HS-5 (cell line): ENCODE measurements around the gene RPL22L1.
"Not testable (repeated sequence)": the region's sequence is repeated elsewhere in the genome, so short reads cannot be mapped to it uniquely, and the experiment has no call there.

Experiments
- DNase-seq: peaks from one replicate; pipeline ENCODE4 v3.0.0-alpha.2; 2012; ENCODE audit warnings: low read depth

RPL22L1 gene

DNA sequence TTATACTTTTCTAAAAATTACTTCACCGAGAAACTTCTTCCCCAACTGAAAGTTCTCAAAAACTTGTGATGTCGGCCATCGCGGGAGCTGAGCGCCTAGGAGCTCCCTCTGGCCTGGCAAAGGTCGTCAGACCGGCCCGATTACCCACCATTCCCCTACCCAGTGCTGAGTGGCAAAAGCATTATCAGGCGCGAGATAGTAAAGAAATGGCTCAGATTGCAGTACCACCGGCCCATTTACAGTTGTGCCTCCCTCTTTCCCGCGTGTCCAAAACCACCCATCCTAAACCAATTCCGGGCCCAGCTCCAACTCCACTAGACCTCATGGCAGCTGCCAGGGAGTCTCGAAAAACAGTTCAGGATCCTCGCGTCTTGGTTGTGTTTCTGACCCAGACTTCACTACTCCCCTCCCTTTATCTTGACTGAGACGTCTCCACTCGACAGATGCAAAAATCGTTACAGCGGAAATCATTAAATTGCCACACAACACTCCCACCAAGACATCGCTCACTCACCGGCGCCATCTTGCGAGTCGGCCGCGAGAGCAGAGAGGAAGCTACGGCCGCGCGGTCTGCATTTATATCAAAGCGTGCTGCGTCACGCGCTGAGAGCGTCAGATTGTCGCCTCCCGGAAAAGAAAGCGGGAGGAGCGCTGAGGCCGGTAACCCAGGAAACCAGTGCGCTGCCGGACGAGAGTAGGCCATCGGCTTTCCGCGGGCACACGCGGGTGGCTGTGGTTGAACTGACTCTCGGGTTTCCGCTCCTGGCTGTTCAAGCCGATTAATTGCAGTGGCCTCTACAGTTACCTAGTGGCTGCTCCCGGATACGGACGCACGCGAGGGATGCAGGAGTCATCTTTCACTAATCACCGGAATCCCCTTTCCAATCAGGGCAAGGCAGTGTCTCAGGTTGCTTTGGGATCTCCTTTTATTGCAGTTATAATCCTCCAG is at the start of gene RPL22L1:
RPL22L1 (minus strand) TSS at position 551 of the 949 bp plus-strand sequence; CDS start at position 523, 28 bp downstream.
- peak; percentile 91 for DNase-seq

DNA sequence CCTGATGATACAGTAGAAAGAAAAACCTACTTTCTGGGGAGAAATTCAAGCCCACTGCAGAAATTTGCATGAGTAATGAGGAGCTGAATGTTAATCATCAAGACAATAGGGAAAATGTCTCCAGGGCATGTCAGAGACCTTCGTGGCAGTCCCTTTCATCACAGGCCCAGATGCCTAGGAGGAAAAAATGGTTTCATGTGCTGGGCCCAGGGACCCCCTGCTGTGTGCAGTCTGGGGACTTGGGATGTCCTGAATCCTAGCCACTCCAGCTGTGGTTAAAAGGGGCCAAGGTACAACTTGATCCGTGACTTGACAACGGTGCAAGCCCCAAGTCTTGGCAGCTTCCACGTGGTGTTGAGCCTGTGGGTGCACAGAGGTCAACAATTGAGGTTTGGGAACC is 48.7 kb upstream of the RPL22L1 start:
- DNase-seq = no peak

DNA sequence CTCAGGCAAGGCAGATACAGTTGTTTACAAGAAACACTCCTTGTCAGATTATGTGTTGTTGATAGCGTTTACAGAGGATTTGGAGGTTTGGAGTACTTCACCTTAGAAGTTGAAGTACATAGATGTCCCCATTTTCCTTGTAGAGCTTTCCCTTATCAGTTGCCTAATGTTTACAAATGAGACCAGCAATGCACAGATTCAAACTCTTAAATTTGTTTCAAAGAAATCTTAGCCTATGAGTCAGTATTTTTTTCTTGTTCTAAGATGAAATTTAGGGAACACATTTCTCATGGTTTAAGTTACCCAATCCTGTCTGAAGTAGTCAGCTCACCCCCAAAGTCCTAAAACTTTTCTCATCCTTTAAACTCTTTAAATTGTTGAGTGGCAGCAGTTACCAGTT is 44.7 kb upstream of the RPL22L1 start:
- no peak for DNase-seq

- no peak for DNase-seq
These were observed 44.2 kb upstream of the RPL22L1 start for GRCh38 chr3:170914212-170914611.

GRCh38 chr3:170911051-170911450 is 41.1 kb upstream of the RPL22L1 start:
- DNase-seq = no peak

DNA sequence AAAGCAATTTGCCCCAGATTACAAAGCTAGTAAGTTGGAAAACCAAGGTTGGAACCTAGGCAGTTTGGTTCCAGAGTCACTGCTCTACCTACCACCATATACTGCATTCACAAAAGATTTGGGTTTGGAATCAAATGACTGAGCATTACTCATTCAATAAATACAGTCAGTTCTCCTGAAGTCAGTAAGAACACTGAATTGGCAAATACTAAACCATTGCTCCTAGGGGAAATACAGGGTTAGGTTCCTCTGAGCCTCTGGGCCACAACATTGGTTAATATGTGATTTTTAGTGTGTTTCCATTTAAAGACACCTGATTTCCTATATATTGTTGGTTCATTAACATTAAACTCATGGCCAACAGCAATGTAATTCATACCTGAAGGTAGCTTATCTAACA is 40.5 kb upstream of the RPL22L1 start:
- DNase-seq = no peak

DNA sequence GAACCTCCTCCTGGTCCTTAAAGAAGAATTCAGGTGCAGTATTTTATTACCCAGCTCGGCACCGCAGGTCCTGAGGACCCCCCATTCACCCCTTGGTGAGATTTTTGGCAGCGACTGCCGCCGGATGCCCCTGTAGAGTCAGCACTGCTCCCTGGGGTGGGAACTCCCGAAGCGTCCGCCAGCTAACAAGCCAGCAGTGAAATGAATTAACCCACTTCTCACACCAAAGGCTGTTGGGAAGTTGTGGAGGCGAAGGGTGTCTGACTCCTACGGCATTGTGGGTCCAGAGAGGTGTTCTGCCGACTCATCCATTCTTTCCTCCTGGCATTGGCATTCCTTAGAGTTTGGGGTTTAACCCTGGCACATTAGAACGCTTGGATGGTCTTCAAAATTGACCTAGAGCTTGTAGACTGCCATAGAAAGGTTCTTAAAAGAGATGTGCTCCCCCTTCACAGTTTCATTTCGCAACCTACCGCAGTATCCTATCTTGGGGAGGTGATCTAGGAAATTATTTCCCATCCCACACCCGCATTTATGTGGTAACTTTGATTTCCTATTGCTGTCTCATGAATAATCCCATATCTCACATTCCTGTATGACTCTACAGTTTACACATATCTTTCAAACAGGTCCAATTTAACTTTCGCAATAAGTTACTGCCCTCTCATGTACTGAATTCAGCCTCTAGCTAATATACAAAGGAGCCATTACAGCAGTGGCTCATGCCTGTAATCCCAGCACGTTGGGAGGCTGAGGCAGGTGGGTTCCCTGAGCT is 39.3 kb upstream of the RPL22L1 start:
- DNase-seq = peak; percentile 97

DNA sequence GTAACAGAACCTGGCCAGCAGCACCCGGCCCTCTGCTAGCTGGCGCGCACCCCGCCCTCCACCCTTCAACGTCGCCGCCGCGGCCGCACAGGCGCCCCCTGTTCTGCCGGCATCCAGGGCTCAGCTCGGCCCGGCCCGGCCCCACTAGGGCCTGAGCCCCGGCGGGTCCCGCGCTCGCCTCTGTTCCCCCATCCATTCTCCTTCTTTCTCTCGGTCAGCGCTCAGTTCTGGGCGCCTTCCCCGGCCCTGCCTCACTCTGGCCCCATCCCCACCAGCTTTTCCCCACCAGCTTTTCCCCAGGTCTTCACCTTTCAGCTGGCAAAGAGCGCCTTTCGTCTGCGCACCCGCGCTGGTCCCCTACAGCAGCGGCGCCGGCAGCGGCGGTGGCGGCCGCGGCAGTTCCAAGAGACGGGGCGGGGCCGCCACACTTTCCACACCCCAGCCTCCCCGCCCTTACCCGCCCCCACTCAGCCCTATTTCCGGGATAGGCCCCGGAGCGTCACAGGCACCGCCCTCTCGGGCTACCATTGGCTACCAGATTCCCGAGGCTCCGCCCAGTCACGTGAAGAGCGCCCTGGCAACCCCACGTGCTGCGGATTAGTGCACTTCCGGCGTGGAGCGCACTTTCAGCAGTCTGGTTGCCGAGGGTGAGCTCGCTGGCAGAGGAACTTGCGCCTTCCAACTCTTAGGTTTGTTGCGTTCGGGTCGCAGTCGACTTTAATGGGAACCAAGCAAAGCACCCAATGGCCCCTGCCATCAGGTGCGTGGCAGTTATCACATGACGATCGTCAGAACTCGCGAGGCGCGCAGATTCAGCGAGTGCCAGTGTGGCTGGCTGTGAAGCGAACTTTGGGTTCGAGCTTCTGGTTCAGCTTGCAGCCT is 38.5 kb upstream of the RPL22L1 start, which contains the start of gene EIF5A2:
EIF5A2 (minus strand) TSS at position 403 of the 882 bp plus-strand sequence. CDS start 831 bp downstream, outside the sequence.
- peak; percentile 83 for DNase-seq

DNA sequence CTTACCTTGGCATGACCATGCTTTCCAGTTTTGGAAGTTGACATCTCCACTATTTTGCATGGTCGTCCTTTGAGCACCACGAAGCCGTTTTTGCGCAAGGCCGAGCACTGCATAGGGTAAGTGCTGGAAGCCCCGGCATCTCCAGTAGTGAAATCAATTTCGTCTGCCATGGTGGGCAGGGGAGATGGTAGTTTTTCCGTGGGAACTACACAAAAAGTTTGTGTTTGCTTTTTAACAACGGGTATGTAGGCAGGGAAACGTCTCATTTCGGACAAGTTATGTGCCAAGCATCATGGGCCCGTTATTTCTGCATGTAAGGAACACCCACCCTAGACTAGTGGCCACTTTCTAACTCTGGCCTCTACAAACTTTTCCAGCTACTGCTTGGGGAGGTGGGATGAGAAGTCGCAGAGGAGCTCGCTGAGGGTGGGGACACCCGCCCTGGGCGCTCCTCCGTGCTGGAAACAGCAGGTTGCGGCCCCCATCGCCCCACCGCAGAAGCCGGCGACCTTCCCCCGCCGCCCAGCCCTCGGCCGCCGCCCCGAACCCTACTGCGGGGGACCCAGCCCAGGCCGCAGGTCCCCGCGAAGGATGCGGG is 37.7 kb upstream of the RPL22L1 start:
- no peak for DNase-seq

DNA sequence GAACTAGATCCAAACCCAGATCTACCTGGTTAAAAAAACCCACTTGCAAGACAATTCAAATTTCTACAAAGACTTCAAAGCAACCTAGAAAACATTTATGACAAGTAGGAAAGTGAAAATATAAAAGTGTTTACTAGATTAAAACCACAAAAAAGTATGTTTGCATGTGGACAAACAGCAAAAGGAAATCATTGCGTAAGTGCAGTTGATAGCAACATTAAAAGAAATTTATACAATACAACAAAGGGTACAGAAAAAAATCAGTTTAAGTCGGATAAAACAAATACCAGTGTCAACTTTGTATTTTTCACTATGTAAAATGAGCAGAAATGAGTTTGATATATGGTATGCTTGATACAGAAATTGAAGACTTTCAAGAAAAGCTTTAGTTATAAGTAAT is 35.9 kb upstream of the RPL22L1 start:
- DNase-seq = no peak

DNA sequence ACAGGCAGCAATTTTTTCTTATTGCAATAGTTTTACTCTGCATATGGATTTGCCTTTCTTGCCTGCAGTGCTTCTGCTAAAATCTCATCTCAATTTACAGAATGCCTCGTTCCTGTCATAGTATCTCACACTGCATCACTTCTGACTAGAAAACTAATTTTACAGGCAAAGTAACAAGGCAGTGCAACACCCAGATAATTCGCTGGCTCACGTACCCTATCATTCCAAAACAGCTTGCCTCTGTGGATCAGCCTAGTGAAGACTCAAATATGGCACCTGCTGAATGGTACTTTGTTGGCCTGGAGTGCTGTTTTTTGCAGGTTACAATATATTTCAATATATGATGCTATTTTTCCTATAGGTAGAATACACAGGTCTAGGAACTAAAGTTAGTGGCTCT is 33.1 kb upstream of the RPL22L1 start:
- DNase-seq = no peak

- DNase-seq = no peak
These were observed 29.5 kb upstream of the RPL22L1 start for GRCh38 chr3:170899455-170899854.

DNA sequence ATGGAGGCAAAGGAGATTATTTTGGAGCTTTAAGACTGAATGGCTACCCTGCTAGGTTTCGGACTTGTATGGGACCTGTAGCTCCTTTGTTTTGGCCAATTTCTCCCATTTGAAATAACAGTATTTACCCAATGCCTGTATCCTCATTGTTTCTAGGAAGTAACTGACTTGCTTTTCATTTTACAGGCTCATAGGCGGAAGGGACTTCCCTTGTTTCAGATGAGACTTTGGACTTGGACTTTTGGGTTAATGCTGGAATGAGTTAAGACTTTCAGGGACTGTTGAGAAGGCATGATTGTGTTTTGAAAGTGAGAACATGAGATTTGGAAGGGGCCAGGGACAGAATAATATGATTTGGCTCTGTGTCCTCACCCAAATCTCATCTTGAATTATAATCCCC is 28.0 kb upstream of the RPL22L1 start:
- no peak for DNase-seq

- not testable (repeated sequence) for DNase-seq
These were observed 27.2 kb upstream of the RPL22L1 start for GRCh38 chr3:170897199-170897598.

DNA sequence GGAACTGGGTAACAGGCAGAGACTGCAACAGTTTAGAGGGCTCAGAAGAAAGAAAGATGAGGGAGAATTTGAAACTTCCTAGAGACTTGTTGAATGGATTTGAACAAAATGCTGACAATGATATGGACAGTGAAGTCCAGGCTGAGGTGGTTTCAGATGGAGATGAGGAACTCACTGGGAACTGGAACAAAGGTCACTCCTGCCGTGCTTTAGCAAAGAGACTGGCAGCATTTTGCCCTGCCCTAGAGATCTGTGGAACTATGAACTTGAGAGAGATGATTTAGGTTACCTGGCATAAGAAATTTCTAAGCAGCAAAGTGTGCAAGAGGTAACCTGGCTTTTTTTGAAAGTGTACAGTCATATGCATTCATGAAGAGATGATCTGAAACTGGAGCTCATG is 26.8 kb upstream of the RPL22L1 start:
- DNase-seq = no peak

DNA sequence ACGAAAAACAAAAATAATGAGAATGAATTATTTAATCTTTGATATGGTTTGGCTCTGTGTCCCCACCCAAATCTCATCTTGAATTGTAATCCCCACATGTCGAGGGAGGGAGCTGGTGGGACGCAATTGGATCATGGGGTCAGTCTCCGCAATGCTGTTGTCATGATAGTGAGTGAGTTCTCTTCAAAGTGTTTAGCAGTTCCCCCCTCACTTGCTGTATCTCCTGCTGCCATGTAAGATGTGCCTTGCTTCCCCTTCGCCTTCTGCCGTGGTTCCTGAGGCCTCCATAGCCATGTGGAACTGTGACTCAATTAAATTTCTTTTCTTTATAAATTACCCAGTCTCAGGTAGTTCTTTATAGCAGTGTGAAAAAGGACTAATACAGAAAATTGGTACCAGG is 26.3 kb upstream of the RPL22L1 start:
- not testable (repeated sequence) for DNase-seq

DNA sequence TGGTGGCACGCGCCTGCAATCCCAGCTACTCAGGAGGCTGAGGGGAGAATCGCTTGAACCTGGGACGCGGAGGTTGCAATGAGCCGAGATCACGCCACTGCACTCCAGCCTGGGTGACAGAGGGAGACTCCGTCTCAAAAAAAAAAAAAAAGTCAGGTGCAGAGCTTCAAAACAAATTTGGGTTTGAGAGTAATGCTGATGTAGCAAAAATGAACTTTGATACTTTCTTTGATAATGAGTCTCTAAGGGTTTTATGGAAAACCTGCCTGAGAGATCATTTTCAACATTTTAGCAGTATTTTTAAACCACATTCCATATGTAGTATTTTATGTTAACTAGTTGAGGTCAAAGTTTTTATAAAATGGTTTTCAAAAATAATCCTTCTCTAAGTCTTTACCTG is 23.9 kb upstream of the RPL22L1 start:
- no peak for DNase-seq

- no peak for DNase-seq
These were observed 19.6 kb upstream of the RPL22L1 start for GRCh38 chr3:170889630-170890029.

DNA sequence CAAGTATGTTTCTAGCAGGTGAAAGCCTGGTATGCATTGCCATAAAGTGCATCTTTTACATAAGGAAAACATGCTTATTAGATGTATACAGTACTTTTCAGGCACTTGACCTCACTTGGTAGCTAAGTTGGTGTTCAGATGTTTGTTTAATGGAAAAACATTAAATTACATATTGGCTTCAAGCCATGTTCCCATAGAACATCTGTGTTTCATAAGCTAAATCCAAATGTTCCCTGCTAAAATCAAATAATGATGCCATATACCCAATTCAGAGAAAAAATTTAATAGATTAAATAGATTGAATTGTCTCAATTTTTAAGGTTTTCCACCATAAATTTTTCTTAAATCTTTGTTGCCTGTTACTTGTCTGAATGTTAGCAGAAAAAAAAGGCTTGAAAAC is 19.1 kb upstream of the RPL22L1 start:
- no peak for DNase-seq

DNA sequence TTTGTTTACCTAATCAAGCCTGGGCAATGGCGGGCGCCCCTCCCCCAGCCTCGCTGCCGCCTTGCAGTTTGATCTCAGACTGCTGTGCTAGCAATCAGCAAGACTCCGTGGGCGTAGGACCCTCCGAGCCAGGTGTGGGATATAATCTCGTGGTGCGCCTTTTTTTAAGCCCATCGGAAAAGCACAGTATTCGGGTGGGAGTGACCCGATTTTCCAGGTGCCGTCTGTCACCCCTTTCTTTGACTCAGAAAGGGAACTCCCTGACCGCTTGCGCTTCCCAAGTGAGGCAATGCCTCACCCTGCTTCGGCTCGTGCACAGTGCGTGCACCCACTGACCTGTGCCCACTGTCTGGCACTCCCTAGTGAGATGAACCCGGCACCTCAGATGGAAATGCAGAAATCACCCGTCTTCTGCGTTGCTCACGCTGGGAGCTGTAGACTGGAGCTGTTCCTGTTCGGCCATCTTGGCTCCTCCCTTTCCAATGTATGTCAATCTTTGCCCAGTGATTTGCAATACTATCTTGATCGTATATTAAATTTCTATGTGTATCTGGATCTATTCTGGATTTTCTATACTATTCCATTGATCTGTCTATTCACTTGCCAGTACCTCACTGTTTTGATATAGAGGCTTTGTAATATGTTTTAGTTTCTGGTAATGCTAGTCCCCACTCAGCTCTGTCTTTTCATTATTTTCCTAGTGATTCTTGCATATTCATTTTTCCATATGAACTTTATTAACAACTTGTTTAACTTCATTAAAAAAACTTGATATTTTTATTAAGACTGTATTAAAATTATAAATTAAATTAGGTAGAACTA is 14.3 kb upstream of the RPL22L1 start:
- DNase-seq = not testable (repeated sequence)

- not testable (repeated sequence) for DNase-seq
These were observed 8.7 kb upstream of the RPL22L1 start for GRCh38 chr3:170878688-170879087.
